AG10803 (cell line): Measurements from ENCODE around the gene CLDN7.

Experiments used
- DNase-seq: peaks from one replicate; pipeline ENCODE4 v3.0.0; 2010; ENCODE audit warnings: low read depth
- H3K4me3 ChIP-seq: 2 replicates; pipeline ENCODE4 v1.5.1; 2011; ENCODE audit warnings: mild to moderate bottlenecking, low read length, control low read depth
- TF ChIP-seq, protein P1 (sequence below): conservative IDR thresholded peaks from 2 replicates; pipeline ENCODE4 v1.5.1; 2011; ENCODE audit warnings: mild to moderate bottlenecking, low read length, control low read depth, inconsistent platforms

CLDN7 gene

GRCh38 chr17:7261379-7262191, 693 bp downstream of the CLDN7 start:
- no peak for DNase-seq
- H3K4me3 ChIP-seq, result peak overlapping the region; percentile 47
- TF ChIP-seq, protein P1, sequence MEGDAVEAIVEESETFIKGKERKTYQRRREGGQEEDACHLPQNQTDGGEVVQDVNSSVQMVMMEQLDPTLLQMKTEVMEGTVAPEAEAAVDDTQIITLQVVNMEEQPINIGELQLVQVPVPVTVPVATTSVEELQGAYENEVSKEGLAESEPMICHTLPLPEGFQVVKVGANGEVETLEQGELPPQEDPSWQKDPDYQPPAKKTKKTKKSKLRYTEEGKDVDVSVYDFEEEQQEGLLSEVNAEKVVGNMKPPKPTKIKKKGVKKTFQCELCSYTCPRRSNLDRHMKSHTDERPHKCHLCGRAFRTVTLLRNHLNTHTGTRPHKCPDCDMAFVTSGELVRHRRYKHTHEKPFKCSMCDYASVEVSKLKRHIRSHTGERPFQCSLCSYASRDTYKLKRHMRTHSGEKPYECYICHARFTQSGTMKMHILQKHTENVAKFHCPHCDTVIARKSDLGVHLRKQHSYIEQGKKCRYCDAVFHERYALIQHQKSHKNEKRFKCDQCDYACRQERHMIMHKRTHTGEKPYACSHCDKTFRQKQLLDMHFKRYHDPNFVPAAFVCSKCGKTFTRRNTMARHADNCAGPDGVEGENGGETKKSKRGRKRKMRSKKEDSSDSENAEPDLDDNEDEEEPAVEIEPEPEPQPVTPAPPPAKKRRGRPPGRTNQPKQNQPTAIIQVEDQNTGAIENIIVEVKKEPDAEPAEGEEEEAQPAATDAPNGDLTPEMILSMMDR, result no peak

DNA sequence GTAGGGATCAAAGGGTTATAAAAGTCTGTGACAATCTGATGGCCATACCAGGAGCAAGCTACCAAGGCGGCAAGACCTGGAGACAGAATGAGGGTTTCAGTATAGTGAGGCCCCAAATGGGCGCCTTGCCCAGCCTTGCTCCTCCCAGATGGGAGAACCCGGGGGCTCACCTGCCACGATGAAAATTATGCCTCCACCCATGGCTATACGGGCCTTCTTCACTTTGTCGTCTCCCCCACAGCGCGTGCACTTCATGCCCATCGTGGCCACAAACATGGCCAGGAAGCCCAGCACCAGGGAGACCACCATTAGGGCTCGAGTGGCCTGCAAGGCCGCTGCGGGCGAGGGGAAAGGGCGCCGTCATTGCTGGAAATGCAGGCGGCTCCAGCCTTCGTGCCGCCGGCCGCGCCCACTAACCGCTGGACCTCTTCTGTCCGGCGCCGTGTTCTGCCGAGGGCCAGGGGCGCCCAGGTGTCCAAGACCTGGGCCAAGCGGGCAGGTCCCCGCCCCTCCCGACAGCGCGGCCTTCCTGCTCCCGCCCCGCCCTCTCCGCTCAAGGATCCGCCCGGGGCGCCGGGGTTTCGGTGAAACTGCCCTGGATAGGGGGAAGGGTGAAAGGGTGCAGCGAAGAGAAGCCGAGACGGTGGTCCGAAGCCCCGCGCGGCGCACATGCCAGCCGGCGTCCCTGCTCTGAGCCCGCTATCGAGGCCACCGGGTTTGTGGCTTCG, 1.5 kb downstream of the CLDN7 start:
- H3K4me3 ChIP-seq, result peak overlapping the region; percentile 47
- TF ChIP-seq, protein P1, result no peak
- DNase-seq, result no peak

GRCh38 chr17:7260151-7260550, 2.1 kb downstream of the CLDN7 start:
- no peak for DNase-seq
- H3K4me3 ChIP-seq, result no peak overlapping the region
- TF ChIP-seq, protein P1, result no peak

DNA sequence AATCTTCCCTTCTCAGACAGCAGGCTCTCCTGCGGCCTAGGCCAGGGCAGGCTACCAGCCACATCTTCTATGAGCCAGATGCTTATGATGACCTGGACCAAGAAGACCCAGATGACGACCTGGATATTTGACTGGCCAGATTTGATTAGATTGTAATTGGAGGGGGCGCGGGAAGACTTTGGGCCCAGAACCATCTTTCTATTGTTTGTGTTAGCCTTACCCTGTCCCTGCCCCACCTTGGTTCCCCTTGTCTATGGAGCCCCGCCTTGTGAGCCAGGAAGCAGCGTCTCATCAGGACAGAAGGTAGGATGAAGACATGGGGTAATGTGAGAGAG, 2.8 kb downstream of the CLDN7 start:
- DNase-seq, result no peak

GRCh38 chr17:7258731-7259554, 3.3 kb downstream of the CLDN7 start:
- peak; percentile 66 for DNase-seq
- TF ChIP-seq, protein P1, result no peak
- H3K4me3 ChIP-seq, result no peak overlapping the region

More for the DNA sequence above, 2.8 kb downstream of the CLDN7 start:
- TF ChIP-seq, protein P1, result no peak
- H3K4me3 ChIP-seq, result no peak overlapping the region

DNA sequence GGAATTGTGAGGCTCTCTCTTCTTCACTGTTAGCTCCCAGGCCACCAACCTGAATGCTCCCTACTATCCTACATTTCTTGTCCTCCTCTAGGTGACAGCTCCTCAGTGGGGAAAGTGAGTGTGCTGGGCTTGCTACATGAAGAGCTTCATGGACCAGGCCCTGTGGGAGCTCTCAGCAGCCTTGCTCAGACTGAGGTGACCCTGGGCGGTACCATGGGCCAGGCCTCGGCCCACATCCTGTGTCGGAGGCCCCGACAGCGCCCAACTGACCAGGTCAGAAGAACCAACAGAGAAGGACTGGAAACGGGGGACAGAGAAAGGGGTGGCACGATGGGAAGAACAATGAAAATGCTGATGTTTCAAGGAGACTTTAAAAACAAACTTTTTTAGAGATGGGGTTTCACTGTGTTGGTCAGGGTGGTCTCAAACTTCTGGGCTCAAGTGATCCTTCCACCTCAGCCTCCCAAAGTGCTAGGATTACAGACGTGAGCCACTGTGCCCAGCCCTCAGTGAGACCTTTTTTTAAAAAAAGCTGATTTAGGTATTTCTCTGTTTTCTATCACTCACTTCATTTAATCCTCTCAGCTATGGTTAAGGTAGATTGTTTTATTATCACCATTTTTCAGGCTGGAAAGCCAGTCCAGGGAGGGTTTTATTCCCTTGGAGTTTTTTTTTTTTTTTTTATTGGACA, 5.4 kb downstream of the CLDN7 start:
- DNase-seq, result no peak
- TF ChIP-seq, protein P1, result no peak

More for the DNA sequence above, 5.4 kb downstream of the CLDN7 start:
- H3K4me3 ChIP-seq, result no peak overlapping the region
